ENCODE measurements around the gene BSG.

- no peak for TF ChIP-seq CTCF (IDR thresholded peaks at IDR 0.05; ENCODE audit: low read depth, low read length, poor library complexity, severe bottlenecking)
- TF ChIP-seq EZH2phosphoT487 (IDR thresholded peaks at IDR 0.05; ENCODE audit: borderline replicate concordance, low read length), result no peak
These were observed 9.2 kb downstream of the BSG start for GRCh38 chr19:581399-582111.
